ENCODE results near the gene WDR64. TPM values are rescaled to one million over a fixed set of nuclear protein-coding genes. Genes with fewer than 3 reads are reported as not detected.

WDR64 gene
- total RNA-seq, 4 donors from 2014 or later = not detected

- no peaks in the 10 kb centered on the region for H3K9me3 ChIP-seq
- no peaks in the 10 kb centered on the region for H3K27me3 ChIP-seq
- TF ChIP-seq POLR2A (IDR thresholded peaks at IDR 0.05) = no peak
- TF ChIP-seq, protein P1, sequence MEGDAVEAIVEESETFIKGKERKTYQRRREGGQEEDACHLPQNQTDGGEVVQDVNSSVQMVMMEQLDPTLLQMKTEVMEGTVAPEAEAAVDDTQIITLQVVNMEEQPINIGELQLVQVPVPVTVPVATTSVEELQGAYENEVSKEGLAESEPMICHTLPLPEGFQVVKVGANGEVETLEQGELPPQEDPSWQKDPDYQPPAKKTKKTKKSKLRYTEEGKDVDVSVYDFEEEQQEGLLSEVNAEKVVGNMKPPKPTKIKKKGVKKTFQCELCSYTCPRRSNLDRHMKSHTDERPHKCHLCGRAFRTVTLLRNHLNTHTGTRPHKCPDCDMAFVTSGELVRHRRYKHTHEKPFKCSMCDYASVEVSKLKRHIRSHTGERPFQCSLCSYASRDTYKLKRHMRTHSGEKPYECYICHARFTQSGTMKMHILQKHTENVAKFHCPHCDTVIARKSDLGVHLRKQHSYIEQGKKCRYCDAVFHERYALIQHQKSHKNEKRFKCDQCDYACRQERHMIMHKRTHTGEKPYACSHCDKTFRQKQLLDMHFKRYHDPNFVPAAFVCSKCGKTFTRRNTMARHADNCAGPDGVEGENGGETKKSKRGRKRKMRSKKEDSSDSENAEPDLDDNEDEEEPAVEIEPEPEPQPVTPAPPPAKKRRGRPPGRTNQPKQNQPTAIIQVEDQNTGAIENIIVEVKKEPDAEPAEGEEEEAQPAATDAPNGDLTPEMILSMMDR (IDR thresholded peaks at IDR 0.05) = no peak
- TF ChIP-seq EP300 (IDR thresholded peaks at IDR 0.05) = no peak
- TF ChIP-seq POLR2AphosphoS5 (IDR thresholded peaks at IDR 0.05) = no peak
- no peaks in the 10 kb centered on the region for H3K36me3 ChIP-seq
- H3K4me1 ChIP-seq = no peaks in the 10 kb centered on the region
- H3K4me3 ChIP-seq = no peak overlapping the region
- no peak overlapping the region for H3K27ac ChIP-seq
- DNase-seq (ENCODE audit: low spot score in 2 of 2) = no peak
- 68% methylated on average over 2 of the region's 2 CpGs for whole genome bisulfite sequencing
Measured at GRCh38 chr1:241775021-241775420, 122.9 kb downstream of the WDR64 start.

GRCh38 chr1:241776911-241777310, 124.8 kb downstream of the WDR64 start:
- TF ChIP-seq POLR2A (IDR thresholded peaks at IDR 0.05) (no peak), EP300 (IDR thresholded peaks at IDR 0.05) (no peak), POLR2AphosphoS5 (IDR thresholded peaks at IDR 0.05) (no peak)
- TF ChIP-seq, protein P1 (IDR thresholded peaks at IDR 0.05) = no peak

DNA sequence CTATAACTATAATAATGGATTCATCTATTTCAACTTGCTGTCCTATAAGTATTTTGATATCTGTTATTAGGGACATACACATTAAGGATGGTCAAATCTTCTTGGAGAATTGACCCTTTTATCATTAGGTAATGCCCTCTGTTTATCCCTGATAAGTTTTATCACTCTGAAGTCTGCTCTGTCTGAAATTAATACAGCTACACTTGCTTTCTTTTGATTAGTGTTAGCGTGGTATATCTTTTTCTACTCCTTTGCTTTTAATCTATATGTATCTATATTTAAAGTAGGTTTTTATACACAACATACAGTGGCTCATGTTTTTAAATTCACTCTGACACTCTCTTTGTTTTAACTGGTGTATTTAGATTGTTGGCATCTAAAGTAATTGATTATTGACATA, 126.0 kb downstream of the WDR64 start:
- DNase-seq (ENCODE audit: low spot score in 2 of 2) = no peak
- H3K9me3 ChIP-seq = no peaks in the 10 kb centered on the region
- WGBS = 88% methylated on average over 1 of the region's 1 CpG

More at GRCh38 chr1:241776911-241777310, 124.8 kb downstream of the WDR64 start:
- H3K27ac ChIP-seq = no peak overlapping the region
- H3K4me1 ChIP-seq = no peaks in the 10 kb centered on the region
- no peak for DNase-seq (ENCODE audit: low spot score in 2 of 2)
- no peaks in the 10 kb centered on the region for H3K9me3 ChIP-seq
- no peak overlapping the region for H3K4me3 ChIP-seq
- H3K36me3 ChIP-seq = no peaks in the 10 kb centered on the region
- H3K27me3 ChIP-seq = no peaks in the 10 kb centered on the region

DNA sequence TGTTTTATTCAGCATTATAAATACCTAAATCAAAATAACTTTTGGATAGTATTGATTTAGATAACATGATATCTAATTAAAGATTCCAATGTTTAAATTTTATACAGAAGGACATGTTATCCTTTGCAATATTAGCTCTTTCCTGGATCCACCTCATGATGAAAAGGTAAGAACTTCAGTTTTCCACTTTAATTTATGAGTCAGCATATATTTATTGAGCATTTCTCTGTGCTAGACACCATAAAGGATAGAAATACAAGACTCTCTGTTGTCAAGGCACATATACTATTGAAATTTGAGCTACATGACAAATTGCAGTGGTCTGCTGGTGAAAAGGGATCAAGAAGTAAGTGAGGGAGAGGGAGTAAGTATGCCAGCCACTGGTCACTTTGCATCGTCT, 127.8 kb downstream of the WDR64 start:
- whole genome bisulfite sequencing = 84% methylated on average over 1 of the region's 1 CpG
- Histone ChIP-seq H3K9me3 (no peaks in the 10 kb centered on the region), H3K36me3 (no peaks in the 10 kb centered on the region), H3K27ac (no peak overlapping the region), H3K27me3 (no peaks in the 10 kb centered on the region), H3K4me1 (no peaks in the 10 kb centered on the region), H3K4me3 (no peak overlapping the region)
- TF ChIP-seq POLR2AphosphoS5 (IDR thresholded peaks at IDR 0.05) (no peak), POLR2A (IDR thresholded peaks at IDR 0.05) (no peak), EP300 (IDR thresholded peaks at IDR 0.05) (no peak)
- TF ChIP-seq, protein P1 (IDR thresholded peaks at IDR 0.05) = no peak
- no peak for DNase-seq (ENCODE audit: low spot score in 2 of 2)

More for the DNA sequence above, 126.0 kb downstream of the WDR64 start:
- TF ChIP-seq POLR2AphosphoS5 (IDR thresholded peaks at IDR 0.05) (no peak), POLR2A (IDR thresholded peaks at IDR 0.05) (no peak), EP300 (IDR thresholded peaks at IDR 0.05) (no peak)
- TF ChIP-seq, protein P1 (IDR thresholded peaks at IDR 0.05) = no peak
- Histone ChIP-seq H3K4me1 (no peaks in the 10 kb centered on the region), H3K4me3 (no peak overlapping the region), H3K27ac (no peak overlapping the region), H3K36me3 (no peaks in the 10 kb centered on the region), H3K27me3 (no peaks in the 10 kb centered on the region)

- WGBS = 47% methylated on average over 4 of the region's 4 CpGs
- Histone ChIP-seq H3K4me3 (no peak overlapping the region), H3K36me3 (no peaks in the 10 kb centered on the region), H3K9me3 (no peaks in the 10 kb centered on the region), H3K4me1 (no peaks in the 10 kb centered on the region), H3K27ac (no peak overlapping the region), H3K27me3 (no peaks in the 10 kb centered on the region)
- no peak for DNase-seq (ENCODE audit: low spot score in 2 of 2)
- TF ChIP-seq POLR2A (IDR thresholded peaks at IDR 0.05) (no peak), POLR2AphosphoS5 (IDR thresholded peaks at IDR 0.05) (no peak), EP300 (IDR thresholded peaks at IDR 0.05) (no peak)
- TF ChIP-seq, protein P1 (IDR thresholded peaks at IDR 0.05) = no peak
Measured at GRCh38 chr1:241782396-241782795, 130.3 kb downstream of the WDR64 start.
